GM12872 (cell line): ENCODE results near the gene TTC9.

Source experiments
- TF ChIP-seq, protein P1 (sequence below): IDR thresholded peaks from 3 replicates; pipeline ENCODE4 v1.5.1; 2011; ENCODE audit warnings: low read depth, mild to moderate bottlenecking, low read length, moderate library complexity; ENCODE audit not compliant: insufficient read depth

TTC9 gene

DNA sequence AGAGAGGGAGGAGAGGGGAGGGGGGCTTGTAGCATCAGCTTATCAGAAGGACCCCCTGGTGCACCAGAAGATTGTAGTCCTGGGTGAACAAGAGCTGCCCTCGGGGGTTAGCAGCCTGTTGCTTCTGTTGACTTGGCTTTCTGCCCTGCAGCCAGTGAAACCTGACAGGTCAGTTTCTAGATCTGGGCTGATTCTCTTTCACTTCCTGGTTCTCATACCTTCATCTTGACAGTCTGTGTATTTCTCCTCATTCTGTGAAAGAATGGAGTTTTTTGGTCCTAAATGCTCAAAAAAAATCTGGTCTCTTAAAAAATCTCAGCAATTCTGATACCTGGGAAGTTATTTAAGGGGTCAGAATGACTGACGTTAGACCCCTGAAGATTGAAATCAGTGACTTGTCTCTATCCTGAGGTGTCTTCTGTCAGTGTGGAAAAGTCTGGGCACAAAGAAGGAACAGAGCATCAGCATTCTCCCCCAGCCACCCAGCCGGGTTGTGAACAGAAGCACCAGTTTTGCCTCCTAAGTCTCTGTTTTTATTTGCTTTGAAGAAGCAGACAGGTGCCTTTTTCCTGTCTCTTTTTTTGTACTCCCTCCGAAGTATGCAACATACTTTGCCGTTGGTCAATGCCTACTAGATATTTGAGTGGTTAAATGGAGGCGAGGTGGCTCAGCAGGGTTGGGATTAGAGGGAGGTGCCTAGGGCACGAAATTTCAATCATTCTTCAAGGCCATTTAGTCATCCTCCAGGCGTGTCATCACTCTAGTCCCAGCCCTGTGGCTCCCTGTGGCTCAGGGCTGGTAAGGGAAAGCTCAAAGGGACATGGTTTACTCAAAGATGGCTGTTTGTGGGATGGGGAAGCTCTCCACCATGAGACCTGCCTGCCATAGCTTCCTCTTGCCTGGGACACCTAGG, 24.0 kb downstream of the TTC9 start:
- TF ChIP-seq, protein P1, sequence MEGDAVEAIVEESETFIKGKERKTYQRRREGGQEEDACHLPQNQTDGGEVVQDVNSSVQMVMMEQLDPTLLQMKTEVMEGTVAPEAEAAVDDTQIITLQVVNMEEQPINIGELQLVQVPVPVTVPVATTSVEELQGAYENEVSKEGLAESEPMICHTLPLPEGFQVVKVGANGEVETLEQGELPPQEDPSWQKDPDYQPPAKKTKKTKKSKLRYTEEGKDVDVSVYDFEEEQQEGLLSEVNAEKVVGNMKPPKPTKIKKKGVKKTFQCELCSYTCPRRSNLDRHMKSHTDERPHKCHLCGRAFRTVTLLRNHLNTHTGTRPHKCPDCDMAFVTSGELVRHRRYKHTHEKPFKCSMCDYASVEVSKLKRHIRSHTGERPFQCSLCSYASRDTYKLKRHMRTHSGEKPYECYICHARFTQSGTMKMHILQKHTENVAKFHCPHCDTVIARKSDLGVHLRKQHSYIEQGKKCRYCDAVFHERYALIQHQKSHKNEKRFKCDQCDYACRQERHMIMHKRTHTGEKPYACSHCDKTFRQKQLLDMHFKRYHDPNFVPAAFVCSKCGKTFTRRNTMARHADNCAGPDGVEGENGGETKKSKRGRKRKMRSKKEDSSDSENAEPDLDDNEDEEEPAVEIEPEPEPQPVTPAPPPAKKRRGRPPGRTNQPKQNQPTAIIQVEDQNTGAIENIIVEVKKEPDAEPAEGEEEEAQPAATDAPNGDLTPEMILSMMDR, result no peak

DNA sequence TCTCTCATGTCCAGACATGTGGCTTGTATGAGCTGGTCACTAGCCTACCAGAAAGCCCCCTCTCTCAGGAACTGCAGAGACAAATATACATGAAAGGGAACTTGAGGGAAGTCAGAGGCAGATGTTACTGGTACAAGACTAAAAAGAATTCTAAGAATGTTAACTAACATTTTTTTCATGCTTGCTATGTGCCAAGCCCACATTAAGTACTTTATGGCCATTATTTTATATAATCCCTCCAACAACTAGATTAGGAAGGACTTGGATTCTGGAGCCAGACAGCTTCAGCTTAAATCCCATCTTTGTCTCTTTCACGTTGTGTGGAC, 24.6 kb downstream of the TTC9 start:
- TF ChIP-seq, protein P1, result no peak

DNA sequence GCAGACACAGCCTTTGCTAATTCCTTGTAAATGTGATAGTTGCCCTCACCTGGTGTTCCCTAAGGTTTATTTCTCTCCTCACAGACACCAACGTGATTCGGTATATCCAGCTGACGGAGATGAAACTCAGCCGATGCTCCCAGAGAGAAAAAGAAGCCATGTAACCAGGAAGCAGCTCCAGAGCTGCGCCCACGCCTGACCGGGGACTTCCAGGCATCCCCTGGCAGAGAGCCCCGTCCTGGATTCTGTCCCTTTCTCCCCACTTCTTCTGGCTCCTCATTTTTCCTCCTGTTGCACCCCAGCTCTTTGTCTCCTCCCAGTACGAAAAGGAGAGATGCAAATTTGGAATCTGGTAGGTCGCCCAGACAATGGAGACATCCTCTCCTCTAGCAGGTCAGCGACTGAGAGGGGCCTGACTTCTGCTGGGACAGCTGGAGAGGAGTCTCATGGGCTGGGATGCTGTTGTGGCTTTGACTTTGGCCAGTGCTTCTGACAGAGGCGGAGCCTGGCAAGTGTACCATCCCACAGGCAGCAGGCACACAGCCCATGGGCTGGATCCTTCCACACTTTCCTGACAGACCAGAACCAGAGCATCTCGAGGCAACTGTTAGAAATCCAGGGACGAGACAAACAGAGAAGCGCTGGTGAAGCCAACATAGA, 29.4 kb downstream of the TTC9 start:
- TF ChIP-seq, protein P1, result no peak

DNA sequence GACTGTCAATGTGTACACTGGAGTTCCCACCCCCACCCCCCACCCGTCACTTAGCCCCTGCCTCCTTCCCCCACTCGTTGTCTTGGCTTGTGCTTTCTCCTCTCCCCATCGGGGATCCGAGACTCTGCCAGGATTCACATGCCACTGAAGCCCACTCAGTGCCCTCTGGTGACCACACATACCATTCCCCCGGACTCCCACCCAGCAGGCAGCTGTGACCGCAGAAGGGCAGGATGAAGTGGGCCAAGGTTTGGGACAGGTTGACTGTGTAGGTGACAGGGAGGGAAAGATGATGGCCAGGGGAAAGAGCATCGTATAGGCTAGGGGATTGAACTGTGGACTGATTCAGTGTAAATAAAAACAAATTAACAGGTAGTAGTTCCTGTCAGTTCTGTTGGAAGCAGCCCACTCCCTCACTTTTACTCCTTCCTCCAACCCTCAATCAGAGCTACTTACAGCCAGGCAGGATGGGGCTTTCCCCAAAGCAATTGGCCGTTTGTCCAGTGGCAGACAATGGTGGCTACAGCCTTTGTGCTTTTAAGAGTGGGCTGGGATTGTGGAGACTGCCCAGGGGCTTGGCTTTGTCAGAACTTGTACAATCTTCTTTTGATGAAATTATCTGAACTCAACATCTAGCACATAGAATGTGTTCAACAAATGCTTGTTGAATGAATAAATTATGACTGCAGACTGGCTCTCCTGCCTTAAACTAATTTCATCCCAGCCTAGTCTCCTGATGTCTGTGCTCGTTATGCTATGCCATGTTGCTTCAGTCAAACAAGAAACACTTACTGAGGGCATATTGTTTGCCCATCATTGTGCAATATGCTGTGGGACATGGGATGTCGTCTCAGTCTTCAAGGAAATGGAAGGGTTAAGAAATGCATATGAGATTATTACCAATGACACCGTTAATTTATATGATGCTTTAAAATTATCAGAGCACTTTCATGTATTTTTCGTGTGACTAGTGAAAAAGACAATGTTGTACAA, 30.2 kb downstream of the TTC9 start:
- TF ChIP-seq, protein P1, result no peak

DNA sequence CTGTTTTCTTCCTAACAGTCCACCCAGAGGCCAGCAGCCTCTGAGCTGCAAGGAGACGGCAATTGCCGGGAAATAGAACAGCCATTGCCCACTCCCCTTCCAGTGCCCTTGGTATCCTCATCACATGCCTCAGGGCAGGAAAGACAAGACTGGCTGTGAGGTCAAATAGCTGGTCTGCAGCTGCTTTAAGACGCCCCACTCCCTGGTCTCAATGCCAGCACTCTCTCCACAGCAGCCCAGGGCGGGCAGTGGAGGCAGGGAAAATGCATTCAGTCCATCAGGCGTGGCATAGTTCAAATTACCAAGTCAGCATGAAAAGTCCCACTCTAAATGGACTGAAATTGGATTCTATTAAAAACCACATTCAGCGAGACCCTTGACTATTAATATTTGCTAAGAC, 35.6 kb downstream of the TTC9 start:
- TF ChIP-seq, protein P1, result no peak

DNA sequence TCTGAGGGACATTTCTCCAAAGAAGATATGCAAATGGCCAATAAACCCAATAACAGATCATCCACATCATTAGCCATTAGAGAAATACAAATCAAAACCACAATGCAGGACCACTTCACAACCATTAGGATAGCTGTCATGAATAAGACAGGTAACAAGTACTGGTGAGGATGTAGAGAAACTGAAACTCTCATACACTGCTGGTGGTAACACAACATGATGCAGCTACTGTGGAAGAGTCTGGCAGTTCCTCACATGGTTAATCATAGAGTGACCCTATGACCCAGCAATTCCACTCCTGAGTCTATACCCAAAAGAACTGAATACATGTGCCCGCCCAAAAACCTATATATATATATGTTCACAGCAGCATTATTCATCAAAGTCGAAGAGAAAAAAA, 39.0 kb downstream of the TTC9 start:
- TF ChIP-seq, protein P1, result no peak

DNA sequence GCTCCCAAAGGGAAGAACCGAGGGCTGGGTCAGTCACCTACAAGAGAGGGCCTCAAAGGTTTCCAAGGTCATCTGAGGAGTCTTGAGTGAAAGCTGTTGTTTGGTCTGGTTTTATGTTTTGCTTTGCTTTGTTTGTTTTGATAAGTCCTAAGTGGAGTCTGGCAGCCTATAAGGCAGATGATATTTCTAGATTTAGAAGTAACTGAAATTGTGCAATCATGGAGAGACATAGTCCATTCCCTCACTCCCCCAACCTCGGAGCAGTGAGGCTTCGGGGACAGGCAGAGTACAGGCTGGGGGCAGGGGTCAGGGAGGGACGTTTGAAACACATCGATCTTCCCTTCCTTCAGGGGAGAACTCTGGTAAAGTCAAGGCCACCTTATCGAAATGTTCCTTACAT, 42.3 kb downstream of the TTC9 start:
- TF ChIP-seq, protein P1, result no peak
